ENCODE measurements around the gene SLC38A2.

Gene SLC38A2

DNA sequence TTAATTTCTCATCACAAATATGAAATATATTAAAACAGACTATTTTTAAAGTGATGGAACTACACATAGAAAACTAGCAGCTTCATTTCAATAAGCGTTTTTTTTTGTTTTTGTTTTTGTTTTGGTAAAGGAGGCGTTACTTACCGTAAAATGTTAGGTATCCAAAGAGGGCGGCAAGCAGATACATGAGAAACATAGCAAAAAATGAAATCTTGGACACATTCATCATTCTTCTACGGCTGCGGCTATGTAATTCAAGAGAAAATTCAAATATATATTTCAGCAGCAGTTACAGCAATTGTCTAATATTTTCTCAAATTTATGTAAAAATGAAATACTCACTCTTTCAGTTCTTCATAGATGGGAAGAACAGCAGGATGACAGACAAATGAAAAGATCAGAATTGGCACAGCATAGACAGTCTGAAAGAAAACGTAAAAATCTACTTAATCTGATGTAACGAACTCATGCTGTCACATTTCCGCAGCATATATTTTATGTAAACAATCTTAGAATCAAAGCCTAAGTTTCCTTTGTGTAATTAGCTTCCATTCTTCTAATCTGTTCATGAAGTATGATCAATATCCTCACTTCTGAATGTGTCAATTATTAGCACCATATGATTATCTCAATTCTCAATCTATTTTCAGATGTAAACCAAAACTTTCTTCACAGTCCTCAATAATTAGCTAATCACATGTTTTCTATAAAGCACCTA is 8.8 kb downstream of the SLC38A2 start:
- DNase-seq (ENCODE audit: extremely low read depth, low read depth) = no peak
- H3K4me3 ChIP-seq (replicated peaks; ENCODE audit: low read depth, low read length) = no peak overlapping the region
- TF ChIP-seq, protein P1, sequence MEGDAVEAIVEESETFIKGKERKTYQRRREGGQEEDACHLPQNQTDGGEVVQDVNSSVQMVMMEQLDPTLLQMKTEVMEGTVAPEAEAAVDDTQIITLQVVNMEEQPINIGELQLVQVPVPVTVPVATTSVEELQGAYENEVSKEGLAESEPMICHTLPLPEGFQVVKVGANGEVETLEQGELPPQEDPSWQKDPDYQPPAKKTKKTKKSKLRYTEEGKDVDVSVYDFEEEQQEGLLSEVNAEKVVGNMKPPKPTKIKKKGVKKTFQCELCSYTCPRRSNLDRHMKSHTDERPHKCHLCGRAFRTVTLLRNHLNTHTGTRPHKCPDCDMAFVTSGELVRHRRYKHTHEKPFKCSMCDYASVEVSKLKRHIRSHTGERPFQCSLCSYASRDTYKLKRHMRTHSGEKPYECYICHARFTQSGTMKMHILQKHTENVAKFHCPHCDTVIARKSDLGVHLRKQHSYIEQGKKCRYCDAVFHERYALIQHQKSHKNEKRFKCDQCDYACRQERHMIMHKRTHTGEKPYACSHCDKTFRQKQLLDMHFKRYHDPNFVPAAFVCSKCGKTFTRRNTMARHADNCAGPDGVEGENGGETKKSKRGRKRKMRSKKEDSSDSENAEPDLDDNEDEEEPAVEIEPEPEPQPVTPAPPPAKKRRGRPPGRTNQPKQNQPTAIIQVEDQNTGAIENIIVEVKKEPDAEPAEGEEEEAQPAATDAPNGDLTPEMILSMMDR (IDR thresholded peaks at IDR 0.05; ENCODE audit: low read depth, low read length, missing control alignments) = no peak

DNA sequence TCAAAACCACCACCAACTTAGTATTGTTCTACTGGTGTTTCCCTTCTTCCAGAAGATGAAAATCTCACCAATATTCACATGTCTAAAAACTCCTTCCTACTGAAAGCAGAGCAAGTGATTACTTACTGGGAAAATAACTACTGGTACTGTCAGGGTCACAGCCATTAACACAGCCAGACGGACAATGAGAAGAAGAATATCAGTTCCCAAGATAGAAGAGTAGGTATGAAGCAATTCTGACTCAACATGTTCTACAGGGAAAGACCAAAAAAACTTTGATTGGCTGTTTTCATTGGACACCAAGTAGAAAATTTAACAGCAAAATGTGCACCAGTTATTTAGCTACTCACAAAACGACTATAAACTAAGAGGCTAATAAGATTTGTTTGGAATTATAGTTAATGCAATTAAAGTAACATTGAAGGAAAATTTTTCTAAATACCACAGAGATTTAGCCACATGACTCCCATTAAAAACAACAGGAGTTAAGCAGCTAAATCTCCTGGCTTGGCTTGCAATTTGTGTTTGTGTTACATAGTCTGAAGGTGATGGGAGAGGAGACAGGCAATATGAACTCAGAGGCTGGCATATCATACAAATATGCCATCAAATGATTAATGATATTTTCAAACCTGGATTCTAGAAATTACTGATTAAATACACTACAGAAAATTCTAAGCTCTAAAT is 9.5 kb downstream of the SLC38A2 start:
- DNase-seq (ENCODE audit: extremely low read depth, low read depth) = no peak
- no peak overlapping the region for H3K4me3 ChIP-seq (replicated peaks; ENCODE audit: low read depth, low read length)
- TF ChIP-seq, protein P1 (IDR thresholded peaks at IDR 0.05; ENCODE audit: low read depth, low read length, missing control alignments) = no peak

DNA sequence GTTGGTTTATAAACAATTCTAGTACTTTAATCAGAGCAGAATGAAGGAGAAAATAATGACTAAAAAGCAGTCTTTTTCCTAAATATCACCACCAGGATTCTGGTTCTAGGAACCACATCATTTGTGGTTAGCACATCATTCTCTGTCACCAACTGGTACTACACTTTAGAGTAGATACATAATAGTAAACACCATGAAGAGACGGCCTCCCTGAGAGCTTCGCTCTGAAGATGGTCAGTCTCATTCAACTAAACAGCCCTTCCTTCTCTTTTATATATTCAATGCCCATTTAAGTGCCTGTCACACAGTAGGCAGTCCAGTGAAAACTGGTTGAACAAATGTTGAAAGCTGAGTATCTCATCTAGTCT is 10.9 kb downstream of the SLC38A2 start:
- TF ChIP-seq, protein P1 (IDR thresholded peaks at IDR 0.05; ENCODE audit: low read depth, low read length, missing control alignments) = no peak
- H3K4me3 ChIP-seq (replicated peaks; ENCODE audit: low read depth, low read length) = no peak overlapping the region
- DNase-seq (ENCODE audit: extremely low read depth, low read depth) = no peak

DNA sequence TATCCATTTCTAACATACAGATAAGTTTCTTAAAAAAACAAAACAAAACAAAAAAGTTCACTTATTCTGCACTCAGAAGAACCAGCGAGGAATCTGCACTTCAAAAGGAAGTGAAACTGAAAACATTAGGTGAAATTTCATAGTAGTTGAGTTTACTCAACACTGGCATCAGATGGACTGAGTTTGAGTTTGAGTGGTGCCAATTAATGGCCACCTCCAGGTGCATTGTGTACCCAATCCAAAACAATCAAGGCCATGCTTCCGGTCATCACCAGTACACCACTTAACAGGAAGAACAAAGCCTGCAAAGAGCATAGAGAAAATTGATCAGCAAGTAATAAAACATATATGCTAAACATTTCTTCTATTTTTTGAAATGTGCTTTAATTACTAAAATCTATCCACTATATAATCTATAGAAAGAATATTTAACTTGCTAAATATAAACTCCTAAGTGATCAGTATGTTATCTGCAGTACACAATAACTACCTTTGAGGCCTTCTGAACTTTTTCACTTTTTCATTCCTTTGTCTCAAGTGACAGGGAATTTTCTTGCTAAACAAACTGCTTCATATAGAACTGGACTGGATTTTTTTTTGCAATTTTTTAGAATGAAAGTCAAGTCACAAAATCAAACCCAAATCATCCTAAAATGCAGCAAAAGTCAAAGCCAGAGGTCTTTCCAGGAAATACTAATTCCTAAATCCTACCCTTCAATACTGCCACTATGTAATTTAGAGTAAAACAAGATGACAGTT is 11.5 kb downstream of the SLC38A2 start:
- no peak overlapping the region for H3K4me3 ChIP-seq (replicated peaks; ENCODE audit: low read depth, low read length)
- TF ChIP-seq, protein P1 (IDR thresholded peaks at IDR 0.05; ENCODE audit: low read depth, low read length, missing control alignments) = no peak
- DNase-seq (ENCODE audit: extremely low read depth, low read depth) = no peak

DNA sequence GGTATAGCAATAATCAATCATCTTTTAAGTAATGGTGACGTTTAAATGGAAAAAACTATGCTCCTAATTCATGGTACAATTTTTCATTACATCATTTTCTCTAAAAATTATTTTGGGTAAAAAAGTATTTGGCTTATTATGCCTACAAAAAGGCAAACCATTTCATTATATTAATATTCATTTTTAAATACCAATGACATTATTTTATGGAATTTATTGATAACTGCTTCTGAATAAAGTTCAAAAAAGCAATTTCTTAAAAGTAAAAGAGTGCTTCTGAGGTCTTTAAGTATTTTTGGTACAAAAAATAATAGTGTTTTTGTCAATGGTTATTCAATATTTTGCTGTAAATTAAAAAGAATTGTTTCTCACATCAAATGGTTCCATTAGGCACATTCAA is 12.2 kb downstream of the SLC38A2 start:
- H3K4me3 ChIP-seq (replicated peaks; ENCODE audit: low read depth, low read length) = no peak overlapping the region
- DNase-seq (ENCODE audit: extremely low read depth, low read depth) = no peak
- TF ChIP-seq, protein P1 (IDR thresholded peaks at IDR 0.05; ENCODE audit: low read depth, low read length, missing control alignments) = no peak

DNA sequence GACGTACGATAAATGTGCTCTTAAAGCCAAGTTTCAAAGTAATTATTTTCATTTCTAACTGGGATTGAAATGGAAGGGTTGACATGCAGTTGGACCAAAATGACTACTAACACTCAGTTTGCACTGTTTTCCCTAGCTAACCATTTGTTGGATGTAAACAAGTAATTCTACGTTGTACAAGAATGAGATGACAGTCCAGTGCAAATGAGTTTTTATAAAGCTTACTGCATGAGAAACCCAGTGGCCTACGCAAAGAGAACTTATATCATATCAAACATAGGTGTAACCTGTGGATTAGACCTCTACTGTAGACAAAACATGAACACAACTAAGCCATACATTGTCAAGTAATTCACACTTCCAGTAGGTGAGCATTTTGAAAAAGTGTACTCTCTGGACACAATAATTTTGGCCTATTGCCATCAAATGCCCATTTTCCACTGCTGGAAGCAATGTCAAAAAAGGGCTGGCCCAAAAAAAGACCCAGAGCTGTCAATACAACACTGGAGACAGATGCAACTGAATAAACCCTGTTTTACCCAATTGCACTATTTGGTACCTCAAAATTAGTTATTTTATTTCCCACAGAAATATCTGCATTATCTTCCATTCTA is 12.8 kb downstream of the SLC38A2 start:
- DNase-seq (ENCODE audit: extremely low read depth, low read depth) = no peak
- H3K4me3 ChIP-seq (replicated peaks; ENCODE audit: low read depth, low read length) = no peak overlapping the region
- TF ChIP-seq, protein P1 (IDR thresholded peaks at IDR 0.05; ENCODE audit: low read depth, low read length, missing control alignments) = no peak

Data from HFF-Myc (cell line).